OCI-M2 (cell line): ENCODE measurements around the gene MAJIN.
A peak's percentile ranks its signal among the peaks of the same experiment; 100 is the strongest.

ENCODE experiments used
- DNase-seq: peaks from one replicate; lab custom pipeline; 2025; ENCODE audit not compliant: unreplicated experiment; lab: John Stamatoyannopoulos, UW

MAJIN gene

GRCh38 chr11:64894812-64895452 is 77.0 kb downstream of the MAJIN start:
- no peak for DNase-seq

- no peak for DNase-seq
Observed at GRCh38 chr11:64894070-64894811, 77.7 kb downstream of the MAJIN start.

- no peak for DNase-seq
Observed at GRCh38 chr11:64893194-64894069, 78.5 kb downstream of the MAJIN start.

GRCh38 chr11:64892838-64893193 is 79.1 kb downstream of the MAJIN start:
- DNase-seq = no peak

GRCh38 chr11:64892411-64892831 is 79.5 kb downstream of the MAJIN start:
- DNase-seq = no peak

- no peak for DNase-seq
Observed at GRCh38 chr11:64891880-64892279, 80.0 kb downstream of the MAJIN start.

GRCh38 chr11:64891215-64891848 is 80.6 kb downstream of the MAJIN start:
- DNase-seq = no peak

GRCh38 chr11:64890522-64890939 is 81.4 kb downstream of the MAJIN start:
- no peak for DNase-seq

GRCh38 chr11:64888729-64889511 is 83.0 kb downstream of the MAJIN start:
- peak; percentile 68 for DNase-seq

- no peak for DNase-seq
Observed at GRCh38 chr11:64888406-64888728, 83.5 kb downstream of the MAJIN start.
